Measurements from ENCODE around the gene MMP17.

The MMP17 gene

DNA sequence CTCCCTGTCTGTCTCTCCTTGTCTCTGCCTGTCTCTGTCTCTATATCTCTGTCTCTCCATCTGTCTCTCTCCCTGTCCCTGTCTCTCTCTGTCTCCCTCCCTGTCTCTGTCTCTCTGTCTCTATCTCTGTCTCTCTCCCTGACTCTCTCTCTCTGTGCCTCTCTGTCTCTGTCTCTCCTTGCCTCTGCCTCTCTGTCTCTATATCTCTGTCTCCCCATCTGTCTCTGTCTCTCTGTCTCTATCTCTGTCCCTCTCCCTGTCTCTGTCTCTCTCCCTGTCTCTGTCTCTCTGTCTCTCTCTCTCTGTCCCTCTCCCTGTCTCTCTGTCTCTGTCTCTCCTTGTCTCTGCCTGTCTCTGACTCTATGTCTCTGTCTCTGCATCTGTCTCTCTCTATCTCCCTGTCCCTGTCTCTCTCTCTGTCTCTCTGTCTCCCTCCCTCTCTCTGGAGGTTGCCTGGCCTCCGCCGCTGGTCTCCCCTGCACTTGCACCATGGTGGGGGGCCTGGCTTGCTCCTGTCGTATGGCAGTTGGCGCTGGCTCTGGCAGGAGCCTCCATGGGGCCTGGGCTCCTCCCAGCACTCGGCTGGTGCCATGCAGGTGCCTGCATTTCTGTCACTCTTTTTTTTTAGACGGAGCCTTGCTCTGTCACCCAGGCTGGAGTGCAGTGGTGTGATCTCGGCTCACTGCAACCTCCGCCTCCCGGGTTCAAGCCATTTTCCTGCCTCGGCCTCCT lies 28.3 kb downstream of the MMP17 start:
- DNase-seq (ENCODE audit: low read depth in 1 of 2, low spot score in 1 of 2), result no peak
- H3K4me3 ChIP-seq (replicated peaks; ENCODE audit: insufficient read depth, low read length), result no peak overlapping the region
- TF ChIP-seq CTCF (IDR thresholded peaks at IDR 0.05; ENCODE audit: insufficient read depth, low read length) (no peak), POLR2AphosphoS5 (IDR thresholded peaks at IDR 0.05; ENCODE audit: low read depth) (no peak), GABPA (IDR thresholded peaks at IDR 0.05; ENCODE audit: low read depth) (no peak), REST (IDR thresholded peaks at IDR 0.05; ENCODE audit: insufficient replicate concordance, low read depth) (no peak), SPI1 (IDR thresholded peaks at IDR 0.05; ENCODE audit: borderline replicate concordance, low read depth) (no peak)
- H3K27ac ChIP-seq (replicated peaks), result no peak overlapping the region
- H3K27me3 ChIP-seq (ENCODE audit: insufficient read depth, poor library complexity, severe bottlenecking), result no peaks in the 10 kb centered on the region

GRCh38 chr12:131857908-131858850 lies 30.0 kb downstream of the MMP17 start:
- no peak for TF ChIP-seq GABPA (IDR thresholded peaks at IDR 0.05; ENCODE audit: low read depth)
- H3K4me3 ChIP-seq (replicated peaks; ENCODE audit: insufficient read depth, low read length), result no peak overlapping the region
- no peaks in the 10 kb centered on the region for H3K27me3 ChIP-seq (ENCODE audit: insufficient read depth, poor library complexity, severe bottlenecking)
- H3K27ac ChIP-seq (replicated peaks), result no peak overlapping the region
- DNase-seq (ENCODE audit: low read depth in 1 of 2, low spot score in 1 of 2), result no peak

DNA sequence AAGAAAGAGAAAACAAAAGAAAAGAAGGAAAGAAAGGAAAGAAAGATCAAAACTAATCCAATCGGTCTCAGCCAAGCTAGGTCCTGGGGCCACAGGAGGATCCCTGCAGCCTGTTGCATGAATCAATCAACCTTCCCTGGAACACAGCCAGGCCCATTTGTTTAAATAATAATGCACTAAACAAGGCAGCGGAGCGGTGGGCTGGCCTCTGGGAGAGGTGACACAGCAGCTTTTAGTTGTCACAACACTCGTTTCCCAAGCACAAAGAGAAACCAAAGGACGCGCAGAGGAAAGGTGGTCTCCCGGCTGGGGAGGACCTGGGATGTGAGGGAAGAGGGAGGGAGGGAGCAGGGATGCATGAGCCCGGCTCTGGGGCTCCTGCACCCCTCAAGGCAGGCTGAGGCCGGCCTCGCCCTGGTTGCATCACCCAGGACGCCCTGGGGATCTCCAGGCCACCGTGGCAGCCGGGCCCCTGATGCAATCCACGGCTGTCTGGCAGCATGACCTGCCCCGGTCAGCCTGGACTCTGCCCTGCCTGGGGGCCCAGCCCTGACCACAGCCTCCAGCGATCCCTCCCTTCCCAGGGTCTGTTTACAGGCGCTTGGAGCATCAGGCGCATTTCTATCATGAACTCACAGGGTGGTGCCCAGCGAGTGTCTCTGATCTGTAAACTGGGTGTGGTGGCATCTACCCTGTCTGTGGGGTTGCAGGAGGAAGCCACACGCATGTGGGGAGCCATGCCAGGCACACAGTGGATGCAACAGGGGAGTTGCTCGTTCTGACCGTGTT lies 32.5 kb downstream of the MMP17 start:
- DNase-seq (ENCODE audit: low read depth in 1 of 2, low spot score in 1 of 2), result peak; percentile 79 to 87
- Histone ChIP-seq H3K4me3 (replicated peaks; ENCODE audit: insufficient read depth, low read length) (no peak overlapping the region), H3K27me3 (ENCODE audit: insufficient read depth, poor library complexity, severe bottlenecking) (no peaks in the 10 kb centered on the region), H3K27ac (replicated peaks) (peak overlapping the region; percentile 81)
- TF ChIP-seq CTCF (IDR thresholded peaks at IDR 0.05; ENCODE audit: insufficient read depth, low read length), result no peak
- TF ChIP-seq POLR2AphosphoS5 (IDR thresholded peaks at IDR 0.05; ENCODE audit: low read depth), result peak; percentile 20; the same call in 1 of the 2 replicates
- no peak for TF ChIP-seq REST (IDR thresholded peaks at IDR 0.05; ENCODE audit: insufficient replicate concordance, low read depth)
- TF ChIP-seq SPI1 (IDR thresholded peaks at IDR 0.05; ENCODE audit: borderline replicate concordance, low read depth), result no peak

Data from HL-60 (cell line).